Esophagus muscularis mucosa (tissue), 3 donors: ENCODE data around the gene HEBP2.

Source experiments
- CTCF ChIP-seq, 3 experiments: fragments of 200-600 bp in 2 of 3; fragments of 450-650 bp in 1 of 3; sonication (generic) in 2 of 3; IDR thresholded peaks; one replicate each; pipeline ENCODE4 v1.5.1; 2017 to 2019; ENCODE audit warnings: antibody characterized with exemption in 3 of 3, mild to moderate bottlenecking in 2 of 3, moderate library complexity in 1 of 3
- POLR2AphosphoS5 ChIP-seq, 2 donors: sonication (generic); formaldehyde crosslinking; IDR thresholded peaks; one replicate each; pipeline ENCODE4 v1.6.1; 2017; ENCODE audit warnings: antibody characterized with exemption in 2 of 2

GRCh38 chr6:138387577-138388368, 16.2 kb upstream of the HEBP2 start:
- TF ChIP-seq CTCF (IDR thresholded peaks at IDR 0.05), result no peak
- TF ChIP-seq POLR2AphosphoS5 (IDR thresholded peaks at IDR 0.05), result no peak
